Medulla oblongata (tissue), 1 donor: ENCODE data around the gene ABTB2.
A peak's percentile ranks its signal among the peaks of the same experiment; 100 is the strongest.
"Not testable (repeated sequence)": the region's sequence is repeated elsewhere in the genome, so short reads cannot be mapped to it uniquely, and the experiment has no call there.

Experiments
- DNase-seq: peaks from one replicate; pipeline ENCODE4 v3.0.0-alpha.2; 2015; ENCODE audit errors: extremely low spot score

ABTB2 gene

DNA sequence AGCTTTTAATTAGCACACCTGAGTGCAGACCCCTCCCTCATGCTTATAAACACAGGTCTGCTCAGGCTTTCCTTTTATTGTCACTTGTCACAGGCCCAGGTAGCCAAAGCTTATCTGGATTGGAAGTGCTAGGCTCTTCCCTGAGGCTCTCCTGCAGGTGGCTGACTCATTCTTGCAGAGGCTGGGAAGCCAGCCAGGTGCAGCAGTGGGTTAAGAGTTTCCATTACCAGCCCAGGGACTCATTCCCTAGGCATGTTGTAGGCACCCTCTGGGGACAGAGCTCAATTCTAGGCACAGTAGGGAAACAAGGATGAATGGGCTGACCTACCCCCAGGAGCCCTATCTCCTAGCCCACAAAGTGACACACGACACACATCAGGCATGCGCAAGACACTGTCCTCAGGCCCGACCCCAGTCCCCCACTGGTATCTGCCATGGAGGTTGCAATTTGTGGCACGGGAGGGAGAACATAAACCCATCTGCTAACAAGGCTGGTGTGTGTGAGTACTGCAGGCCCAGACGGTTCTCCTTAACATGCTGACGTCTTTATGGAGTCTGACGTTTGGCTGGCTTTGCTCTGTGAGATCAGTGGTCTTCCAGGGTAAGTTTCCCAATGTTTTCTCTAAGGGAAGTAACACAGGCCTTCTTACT is 94.2 kb downstream of the ABTB2 start:
- no peak for DNase-seq

DNA sequence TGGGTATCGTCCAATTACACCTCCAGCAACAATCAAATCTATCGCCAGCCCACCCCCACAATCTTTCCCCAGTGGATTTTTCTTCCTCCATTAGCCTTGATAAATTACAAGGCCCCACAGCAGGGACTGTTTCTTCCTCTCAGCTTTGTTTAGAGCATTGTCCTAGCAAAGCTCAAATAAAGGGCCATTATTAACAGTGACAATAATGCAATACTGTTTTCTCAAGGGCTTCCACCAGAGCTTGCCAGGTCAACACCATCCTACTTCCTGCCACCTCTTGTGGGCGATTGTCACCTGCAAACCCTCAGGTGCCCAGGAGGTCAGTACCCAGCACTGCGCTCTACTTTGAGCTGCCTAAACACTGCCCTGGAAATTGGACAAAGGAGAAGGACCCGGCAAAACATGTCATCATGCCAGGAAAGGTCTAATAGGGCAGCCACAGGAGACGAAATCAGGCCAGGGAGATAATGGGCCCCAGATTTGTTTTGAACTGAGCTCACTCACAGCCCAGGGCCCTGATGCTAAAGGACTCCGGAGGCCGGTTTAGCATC is 95.2 kb downstream of the ABTB2 start:
- peak; percentile 90 for DNase-seq

DNA sequence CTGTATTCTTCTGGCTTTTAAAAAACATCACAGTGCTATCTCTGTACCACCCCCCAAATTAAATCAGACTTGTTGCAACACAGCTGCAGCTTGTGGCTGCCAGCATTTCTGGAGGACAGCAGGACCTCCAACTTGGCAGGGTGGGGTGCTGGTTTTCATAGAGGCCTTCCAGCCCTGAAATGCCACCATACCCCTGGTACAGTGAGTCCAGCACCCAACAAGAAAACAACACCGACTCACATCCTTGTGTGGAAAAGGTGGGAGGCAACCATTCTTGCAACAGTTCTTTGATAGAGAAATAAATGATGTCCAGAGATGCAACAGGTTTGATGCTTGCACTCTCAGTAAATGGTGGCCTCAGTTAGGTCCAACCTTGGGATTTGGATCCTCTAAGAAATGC is 96.0 kb downstream of the ABTB2 start:
- DNase-seq, result peak; percentile 46

DNA sequence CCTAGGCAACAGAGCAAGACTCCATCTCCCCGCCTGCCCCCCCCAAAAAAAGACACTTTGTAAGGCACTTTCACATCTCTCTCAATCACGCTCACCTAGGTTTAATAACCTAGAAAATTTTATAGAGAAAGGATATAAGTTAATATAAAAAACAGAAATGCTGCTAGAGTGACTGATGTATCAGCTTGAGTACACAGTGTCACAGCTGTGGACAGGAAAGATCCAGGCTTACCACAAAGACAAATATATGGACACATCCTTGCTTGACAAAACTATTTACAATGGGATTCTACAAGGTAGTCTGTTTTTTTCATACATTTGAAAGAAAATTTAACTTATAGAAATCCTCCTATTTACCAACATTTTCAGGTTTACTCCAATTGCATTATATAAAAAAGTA is 96.7 kb downstream of the ABTB2 start:
- no peak for DNase-seq

DNA sequence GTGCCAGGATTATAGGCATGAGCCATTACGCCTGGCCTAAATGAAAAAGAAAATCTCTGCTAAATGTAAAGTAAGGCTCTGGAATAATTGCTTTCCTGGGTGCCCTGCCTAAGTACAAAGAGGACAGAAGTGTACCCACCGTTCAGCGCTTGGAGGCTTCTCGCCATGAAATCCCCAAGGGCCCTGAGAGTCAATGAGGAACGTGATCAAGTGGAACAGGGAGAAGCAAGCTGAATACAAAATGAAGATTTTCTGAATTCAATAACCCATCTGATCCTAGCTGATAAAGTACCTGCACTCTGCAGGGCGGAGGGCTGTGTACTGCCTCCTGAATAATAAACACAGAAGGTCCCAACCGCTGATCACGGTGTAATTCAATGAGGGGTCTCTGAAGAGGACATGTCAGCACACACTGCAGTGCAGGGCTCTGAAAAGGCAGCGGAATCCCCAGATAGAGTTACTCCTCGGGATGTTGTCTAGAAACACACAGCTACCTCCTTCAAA is 97.7 kb downstream of the ABTB2 start:
- no peak for DNase-seq

DNA sequence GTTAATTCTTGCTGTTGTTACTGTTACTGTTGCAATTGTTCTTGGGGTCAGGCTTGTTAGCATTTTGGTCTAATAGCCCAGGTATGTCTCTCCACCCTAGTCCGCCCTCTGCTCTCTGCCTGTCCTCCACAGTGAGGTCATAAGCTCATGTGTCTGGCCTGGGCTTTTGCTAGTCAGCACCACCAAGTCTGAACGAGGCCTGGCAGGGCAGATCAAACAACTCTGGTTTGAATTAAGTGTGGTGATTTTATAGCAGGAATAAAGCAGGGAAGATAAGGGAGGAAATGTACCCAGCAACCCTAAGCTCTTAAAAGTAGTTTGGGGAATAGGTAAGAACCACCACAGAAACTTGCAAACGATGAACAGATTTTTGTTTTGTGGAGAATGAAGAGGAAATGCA is 98.7 kb downstream of the ABTB2 start:
- no peak for DNase-seq

DNA sequence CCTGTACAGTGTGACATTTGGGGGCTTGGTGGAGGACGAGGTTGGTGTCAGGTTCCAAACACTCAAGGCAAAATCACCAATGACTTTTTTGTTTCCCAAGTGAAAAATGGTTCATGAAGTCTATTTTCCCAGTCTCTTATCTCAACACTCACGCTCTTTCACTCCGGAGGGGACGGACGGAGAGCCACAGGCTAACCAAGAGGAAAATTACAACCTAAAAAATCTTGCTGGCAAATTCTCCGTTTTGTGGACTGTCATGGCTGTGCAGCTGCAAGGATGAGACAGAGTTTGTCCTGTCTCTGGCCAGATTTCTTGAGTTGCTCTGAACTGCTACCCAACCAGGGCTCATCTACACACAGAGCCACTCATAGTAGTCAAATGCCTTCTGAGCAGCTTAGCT is 101.2 kb downstream of the ABTB2 start:
- DNase-seq, result no peak

DNA sequence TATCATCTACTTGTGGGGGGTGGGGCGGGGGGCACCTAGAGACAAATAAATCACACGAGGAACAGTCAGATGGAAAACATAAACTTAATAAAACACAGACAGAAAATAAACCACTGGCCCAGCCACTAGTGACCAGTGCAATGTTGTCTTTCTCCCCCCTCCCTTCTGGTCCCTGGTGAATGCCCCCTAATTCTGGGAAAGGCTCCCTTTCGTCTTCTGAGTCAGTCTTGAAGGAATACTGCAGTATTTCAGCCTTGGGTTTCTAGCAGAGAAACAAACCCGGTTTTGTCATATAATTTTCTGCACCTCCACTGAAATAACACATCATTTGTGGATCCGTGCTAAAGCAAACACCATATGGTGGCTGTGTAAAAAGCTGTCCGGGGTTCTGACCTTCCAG is 101.7 kb downstream of the ABTB2 start:
- DNase-seq, result no peak

DNA sequence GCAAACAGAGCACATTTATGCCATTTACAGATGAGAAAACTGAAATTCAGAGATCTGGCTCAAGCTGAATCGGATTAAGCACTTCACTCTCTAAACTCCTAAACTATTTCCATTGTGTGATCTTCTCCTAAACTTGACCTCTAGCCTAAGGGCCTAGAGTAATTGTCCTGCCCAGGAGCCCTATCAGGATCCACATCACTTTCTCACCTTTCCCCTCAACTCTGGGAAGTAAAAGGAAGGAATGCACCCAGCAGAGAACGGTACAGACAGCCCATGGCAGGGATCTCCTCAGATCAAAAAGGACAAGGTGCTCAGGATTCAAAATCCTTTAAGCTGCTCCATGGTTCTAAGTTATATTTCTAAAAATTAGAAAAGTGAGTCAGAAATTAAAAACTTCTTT is 102.7 kb downstream of the ABTB2 start:
- DNase-seq, result no peak

DNA sequence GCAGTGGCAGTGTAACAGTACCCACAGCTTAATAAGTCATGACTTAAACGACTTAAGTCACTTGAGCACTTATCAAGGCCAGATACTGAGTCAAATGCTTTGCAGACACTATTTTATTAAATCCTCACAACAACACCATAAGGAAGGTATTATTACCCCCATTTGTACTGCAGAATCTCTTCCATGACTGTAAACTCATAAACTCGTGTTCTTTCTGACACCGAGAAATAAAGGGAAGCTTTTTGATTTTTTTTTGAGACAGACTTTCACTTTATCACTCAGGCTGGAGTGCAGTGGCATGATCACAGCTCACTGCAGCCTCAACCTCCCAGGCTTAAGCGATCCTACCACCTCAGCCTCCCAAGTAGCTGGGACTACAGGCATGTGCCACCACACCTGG is 103.8 kb downstream of the ABTB2 start:
- DNase-seq, result no peak

DNA sequence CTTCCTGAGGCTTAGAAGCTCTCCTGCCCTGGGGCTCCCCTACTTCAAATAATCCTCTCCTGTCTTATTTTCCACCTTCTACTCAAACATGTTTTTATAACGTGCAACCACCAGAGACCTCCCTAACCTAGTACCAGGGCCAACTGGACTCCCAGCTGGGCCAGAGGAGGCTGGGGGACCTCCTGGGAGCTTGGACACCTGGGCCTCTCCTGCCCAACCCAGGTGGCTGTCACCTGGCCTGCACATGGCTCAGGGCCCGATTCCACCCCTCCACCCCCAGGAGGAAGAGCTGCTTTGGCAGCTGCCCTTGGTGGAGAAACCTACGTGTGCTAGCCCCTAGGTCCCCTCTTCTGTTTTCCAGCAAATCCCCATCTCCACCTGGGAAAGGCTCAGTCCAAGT is 105.2 kb downstream of the ABTB2 start:
- no peak for DNase-seq

DNA sequence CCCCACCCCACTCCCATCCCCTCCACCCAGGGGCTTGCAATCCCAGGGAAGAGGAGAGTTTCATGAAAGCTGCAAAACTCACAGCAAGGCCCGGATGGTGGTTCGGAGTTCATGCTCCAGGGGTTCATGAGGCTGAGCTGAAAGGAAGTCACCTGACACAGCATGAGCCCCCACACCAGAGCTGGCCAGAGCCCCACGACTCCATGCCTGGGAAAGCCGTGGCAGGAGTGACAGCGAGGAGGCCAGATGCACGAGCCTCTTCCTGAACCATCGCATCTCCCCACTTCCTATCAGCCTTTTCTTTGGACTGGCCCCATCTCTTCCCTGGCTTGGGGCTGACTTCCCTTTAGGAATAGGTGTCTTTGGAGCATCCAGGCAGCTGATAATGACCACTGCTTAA is 105.8 kb downstream of the ABTB2 start:
- no peak for DNase-seq

DNA sequence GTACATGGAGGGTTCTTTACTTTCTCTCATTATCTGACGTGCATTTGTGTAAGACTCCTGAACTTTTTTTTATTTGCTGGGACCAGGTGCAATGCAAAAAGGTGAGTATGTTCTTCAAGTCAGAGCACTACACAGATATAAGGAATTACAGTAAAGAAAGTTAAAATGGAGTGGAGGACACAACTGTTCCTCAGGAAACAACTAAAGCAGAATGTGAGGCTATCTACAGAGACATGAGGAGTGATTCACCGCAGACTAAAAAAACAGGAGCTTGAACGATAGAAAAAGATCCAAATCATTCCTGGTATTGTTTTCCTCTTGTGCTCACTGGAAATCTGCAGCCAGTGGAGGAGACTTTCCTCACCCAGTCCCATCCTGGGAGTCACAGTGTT is 106.2 kb downstream of the ABTB2 start:
- DNase-seq, result no peak

DNA sequence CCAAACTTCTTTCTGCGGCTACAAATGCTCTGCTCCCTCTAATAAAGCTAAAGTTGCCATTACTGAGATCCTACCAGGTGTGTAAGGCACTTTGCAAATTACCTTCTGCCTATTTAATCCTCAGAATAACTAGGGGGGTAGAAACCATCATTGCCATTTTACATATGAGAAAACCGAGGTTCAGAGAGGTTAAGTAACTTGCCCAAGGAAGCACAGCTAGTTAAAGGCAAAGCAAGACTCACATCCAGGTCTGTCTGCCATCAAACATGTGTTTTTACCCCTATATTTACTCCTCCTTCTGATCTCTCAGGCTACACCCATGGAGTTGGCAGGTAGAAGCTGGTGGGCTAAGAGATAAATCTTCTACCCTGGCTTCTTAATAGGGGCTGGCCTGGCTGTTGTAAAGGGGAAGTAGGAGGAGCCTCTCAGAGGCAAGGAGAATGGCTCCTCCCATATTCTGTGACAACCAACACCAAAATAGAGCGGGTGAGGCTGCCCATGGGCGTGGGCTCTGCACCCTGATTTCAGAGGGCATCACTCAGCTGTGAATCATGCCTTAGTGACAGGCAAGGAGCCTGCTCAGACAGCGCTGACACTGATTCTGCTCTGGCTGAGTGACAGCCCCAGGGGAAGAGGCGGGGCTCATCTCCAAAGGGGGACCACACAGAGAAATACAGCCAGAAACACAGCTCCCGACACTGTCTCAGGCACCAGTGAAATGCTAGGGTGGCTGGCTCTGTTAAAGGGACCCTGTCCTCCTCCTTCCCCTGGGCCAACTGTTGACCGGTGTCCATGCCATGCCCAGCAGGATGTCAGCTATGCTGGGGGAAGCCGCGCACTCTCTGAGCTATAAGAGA is 106.8 kb downstream of the ABTB2 start:
- DNase-seq, result peak; percentile 63

DNA sequence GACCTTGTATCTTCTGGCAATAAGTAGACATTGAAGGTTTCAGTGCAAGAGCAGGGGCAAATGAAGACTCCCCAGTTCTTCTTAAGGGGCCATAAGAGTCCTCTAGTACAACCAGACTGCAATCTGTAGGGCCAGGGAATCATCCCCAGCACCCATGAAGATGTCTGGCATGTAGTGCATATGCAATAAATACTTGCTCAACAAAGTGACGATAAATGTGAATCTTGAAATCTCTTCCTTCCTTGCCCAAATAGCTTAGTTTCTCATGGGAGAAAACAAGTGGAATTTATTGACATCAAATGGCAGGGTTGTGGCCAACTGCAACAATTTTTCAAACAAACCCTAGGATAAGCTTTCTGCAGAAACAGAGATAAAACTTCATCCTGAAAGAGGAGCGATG is 107.6 kb downstream of the ABTB2 start:
- DNase-seq, result no peak

DNA sequence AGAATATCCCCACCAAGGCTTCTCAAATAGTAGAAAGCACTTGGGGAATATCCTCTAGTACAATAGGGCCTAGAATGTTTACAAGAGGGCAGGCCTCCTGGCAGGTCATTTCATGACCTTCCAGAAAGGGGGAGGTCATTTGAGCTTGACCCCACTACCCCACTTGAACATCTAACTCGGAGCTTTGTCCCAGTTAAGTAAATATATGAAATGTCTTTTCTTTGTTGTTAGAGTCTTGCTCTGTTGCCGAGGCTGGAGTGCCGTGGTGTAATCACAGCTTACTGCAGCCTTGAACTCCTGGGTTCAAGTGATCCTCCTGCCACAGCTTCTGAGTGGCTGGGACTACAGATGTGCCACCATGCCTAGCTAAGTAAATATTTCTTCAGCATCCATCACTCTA is 108.4 kb downstream of the ABTB2 start:
- no peak for DNase-seq

DNA sequence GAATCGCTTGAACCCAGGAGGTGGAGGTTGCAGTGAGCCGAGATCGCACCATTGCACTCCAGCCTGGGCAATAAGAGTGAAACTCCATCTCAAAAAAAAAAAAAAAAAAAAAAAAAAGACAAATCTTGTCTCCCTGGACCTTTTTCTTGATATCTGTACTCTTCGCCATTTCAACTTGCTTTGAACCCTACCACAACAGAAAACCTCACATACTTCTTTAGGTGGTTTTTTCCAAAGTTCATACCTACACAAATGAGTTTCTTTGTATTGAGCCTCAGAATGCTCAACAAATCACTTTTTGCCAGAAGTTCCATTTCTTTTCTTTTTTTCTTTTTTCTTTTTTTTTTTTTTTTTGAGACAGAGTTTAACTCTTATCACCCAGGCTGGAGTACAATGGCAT is 111.3 kb downstream of the ABTB2 start:
- not testable (repeated sequence) for DNase-seq

DNA sequence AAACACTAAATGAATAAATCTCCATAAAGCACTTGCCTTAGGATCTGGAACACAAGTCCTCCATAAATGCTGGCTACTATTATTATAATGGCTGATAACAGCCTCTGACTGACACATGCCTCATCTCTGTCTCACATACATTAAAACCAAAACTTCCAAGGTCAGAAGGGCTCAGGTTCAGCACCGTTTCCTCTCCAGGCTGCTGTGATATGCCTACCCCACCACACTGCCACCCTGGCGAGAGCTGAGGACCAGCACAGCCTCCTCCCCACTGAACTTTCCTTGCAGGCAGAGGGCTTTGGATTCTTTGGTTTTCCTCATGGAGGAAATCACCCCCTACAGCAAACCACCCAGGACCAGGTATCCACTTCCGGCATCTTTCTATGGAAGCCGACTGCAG is 112.8 kb downstream of the ABTB2 start:
- DNase-seq, result no peak

DNA sequence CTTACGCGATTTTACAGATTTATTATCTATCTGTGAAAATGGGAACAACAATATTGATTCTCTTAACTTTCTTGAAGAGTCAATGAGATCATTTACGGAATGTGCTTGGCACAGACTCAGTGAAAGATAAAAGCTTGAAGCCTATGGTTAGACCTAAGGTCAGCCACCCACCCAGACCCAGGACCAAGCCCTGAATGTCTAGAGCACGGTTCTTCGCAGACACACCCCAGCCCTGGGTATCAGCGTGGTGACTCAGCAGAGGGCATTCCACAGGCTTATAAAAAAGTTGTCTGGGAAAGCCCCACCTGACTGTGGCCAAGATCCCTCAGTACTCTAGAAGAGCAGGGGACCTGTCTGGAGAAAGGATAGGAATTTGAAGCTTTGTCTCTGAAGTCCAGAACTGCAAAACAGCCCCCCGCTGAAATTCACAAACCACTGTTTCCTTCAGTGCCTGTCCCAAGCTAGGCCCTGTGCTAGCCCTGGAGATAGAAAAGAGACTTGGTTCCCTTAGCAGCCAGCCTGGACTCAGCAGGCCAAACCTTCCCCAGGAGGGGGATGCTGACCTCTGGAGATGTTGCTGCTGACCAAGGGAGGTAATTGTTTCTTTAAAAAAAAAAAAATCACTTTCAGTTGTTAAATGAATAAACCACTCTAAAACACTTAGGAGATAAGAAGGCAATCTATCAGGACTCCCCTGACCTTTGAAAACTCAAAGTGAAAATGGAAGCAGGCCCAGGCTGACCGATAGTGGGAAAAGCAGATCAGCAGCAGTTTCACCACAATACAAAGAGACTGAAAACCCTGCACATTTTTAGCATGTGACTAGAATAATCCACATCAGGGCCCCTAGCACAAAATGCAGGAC is 114.0 kb downstream of the ABTB2 start:
- DNase-seq, result no peak

DNA sequence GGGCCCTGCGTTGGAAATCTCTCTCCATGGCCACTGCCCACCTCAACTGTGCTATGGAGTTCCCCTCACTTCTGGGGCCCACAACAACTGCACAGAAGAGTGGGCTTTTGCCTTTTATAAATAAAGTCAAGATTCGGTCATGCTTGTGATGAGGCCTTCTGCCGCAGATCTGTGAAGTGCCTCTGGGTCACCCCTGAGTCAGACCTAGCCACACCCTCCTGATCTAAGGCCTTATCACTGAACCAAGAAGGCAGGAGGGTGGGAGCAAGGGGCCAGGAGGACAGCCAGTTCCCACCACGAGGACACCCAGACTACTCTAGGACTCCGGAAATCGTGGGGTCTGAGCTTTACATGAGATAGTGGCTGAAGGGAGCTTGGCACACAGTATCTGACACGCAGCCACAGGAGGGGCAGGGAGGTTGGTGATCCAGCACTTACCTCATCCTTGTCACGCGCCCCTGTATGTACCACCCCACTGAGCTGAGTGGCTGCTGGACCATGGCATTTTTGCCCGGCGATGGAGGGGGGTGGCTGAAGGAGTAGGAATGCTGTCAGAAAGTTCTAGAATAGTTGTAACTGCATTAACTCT is 115.7 kb downstream of the ABTB2 start:
- DNase-seq, result no peak

DNA sequence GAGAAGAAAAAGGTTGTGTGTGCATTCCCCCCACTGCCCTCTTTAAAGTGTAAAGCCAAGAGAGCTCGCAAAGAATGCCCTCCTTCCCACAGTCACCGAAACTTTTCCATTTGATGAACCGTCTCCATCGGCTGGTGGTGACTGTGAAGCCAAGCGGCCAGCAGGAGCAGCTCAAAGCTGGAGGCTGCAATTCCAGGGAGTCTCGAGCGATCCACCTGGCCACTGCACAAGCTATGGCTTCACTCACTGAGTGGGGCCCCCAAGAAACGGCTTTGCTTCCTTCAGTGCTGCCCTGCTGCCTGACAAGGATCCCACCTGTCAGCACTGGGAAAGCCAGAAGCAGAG is 117.7 kb downstream of the ABTB2 start:
- DNase-seq, result no peak
